Lower lobe of right lung (tissue), 2 donors: ENCODE measurements around the gene MRI1. TPM values are rescaled to one million over a fixed set of nuclear protein-coding genes. Genes with fewer than 3 reads are reported as not detected.
"Not testable (repeated sequence)": the region's sequence is repeated elsewhere in the genome, so short reads cannot be mapped to it uniquely, and the experiment has no call there.

Experiments used
- ATAC-seq, 2 donors: fragments of 200-7000 bp; cut with Tn5 transposase; one replicate each; pipeline ENCODE4 v1.9.1; 2020 to 2022; ENCODE audit warnings: mild to moderate bottlenecking in 2 of 2, moderate library complexity in 2 of 2
- DNase-seq: peaks from one replicate; pipeline ENCODE4 v3.0.0-alpha.2; 2020
- H3K27ac ChIP-seq: fragments of 200-600 bp; one replicate; pipeline ENCODE4 v1.8.0; 2022
- H3K27me3 ChIP-seq: fragments of 200-600 bp; one replicate; pipeline ENCODE4 v1.8.0; 2022; ENCODE audit warnings: low read depth
- H3K36me3 ChIP-seq: fragments of 200-600 bp; one replicate; pipeline ENCODE4 v1.8.0; 2022; ENCODE audit warnings: mild to moderate bottlenecking
- H3K4me1 ChIP-seq: fragments of 200-600 bp; one replicate; pipeline ENCODE4 v1.8.0; 2022
- H3K4me3 ChIP-seq: fragments of 200-600 bp; one replicate; pipeline ENCODE4 v1.8.0; 2022; ENCODE audit warnings: mild to moderate bottlenecking
- H3K9me3 ChIP-seq: fragments of 200-600 bp; one replicate; pipeline ENCODE4 v1.8.0; 2022
- intact Hi-C: fragments of 100-400 bp; cut with DNase I; formaldehyde crosslinking; loops from one replicate; pipeline ENCODE4 v1.11.0; 2022
- total RNA-seq: library from RNA; stranded (reverse); fragmentation: NEBNext Ultra II Directional; extraction: Animal tissue kit (Norgen Biotek cat#: 25700); gene quantifications from one replicate; pipeline ENCODE4 v1.2.1, GENCODE V29; 2021
- TF ChIP-seq, protein P1 (sequence below): fragments of 200-600 bp; IDR thresholded peaks from one replicate; pipeline ENCODE4 v1.8.0; 2022; ENCODE audit warnings: antibody characterized with exemption, mild to moderate bottlenecking
- donor health status: DM: no; HTN: yes; CAD: no; lungs with severe emphysema.

Gene MRI1
- total RNA-seq, 1 donor from 2014 or later: 30.4 TPM

DNA sequence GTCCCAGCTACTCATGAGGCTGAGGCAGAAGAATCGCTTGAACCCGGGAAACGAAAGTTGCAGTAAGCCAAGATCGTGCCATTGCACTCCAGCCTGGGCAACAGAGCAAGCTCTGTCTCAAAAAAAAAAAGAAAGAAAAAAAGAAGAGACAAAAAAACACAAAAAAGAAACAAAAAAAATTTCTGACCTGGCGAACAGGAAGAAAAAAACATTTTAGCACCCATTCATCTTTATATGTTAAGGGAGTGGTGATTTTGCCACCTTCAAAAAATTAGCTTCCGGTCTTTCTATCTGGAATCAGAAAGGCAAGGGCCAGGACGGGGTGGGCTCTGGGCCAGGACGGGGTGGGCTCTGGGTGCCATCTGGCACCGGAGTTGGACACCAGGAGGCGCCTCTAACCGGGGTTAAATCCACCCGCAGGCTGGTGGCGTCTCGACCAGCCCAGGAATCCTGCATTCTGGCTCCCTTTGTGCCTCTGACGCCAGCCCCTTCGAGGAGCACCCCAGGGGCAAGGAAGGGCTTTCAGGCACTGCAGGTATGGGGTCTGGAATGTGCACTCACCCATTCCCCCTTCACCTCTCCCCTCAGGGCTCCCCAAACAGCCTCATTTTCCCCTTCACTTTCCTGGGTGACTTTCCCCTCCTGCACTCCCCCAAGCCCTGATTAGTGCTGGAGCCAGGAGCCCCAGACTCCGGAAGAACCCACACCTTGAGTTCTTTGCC lies 20.6 kb downstream of the MRI1 start:
- peaks cover 69% of the 10 kb centered on the region for H3K4me1 ChIP-seq
- H3K4me3 ChIP-seq: no peak overlapping the region
- no peaks in the 10 kb centered on the region for H3K9me3 ChIP-seq
- DNase-seq (peak; percentile 89), ATAC-seq (peak; percentile 84 to 87)
- intact Hi-C loops: loop anchor here (10.0 kb wide), 1 partner anchor 80 kb away; no protein-coding TSS in a partner anchor
- peaks cover under 1% of the 10 kb centered on the region for H3K36me3 ChIP-seq
- peak overlapping the region; percentile 34 for H3K27ac ChIP-seq
- no peaks in the 10 kb centered on the region for H3K27me3 ChIP-seq
- TF ChIP-seq, protein P1, sequence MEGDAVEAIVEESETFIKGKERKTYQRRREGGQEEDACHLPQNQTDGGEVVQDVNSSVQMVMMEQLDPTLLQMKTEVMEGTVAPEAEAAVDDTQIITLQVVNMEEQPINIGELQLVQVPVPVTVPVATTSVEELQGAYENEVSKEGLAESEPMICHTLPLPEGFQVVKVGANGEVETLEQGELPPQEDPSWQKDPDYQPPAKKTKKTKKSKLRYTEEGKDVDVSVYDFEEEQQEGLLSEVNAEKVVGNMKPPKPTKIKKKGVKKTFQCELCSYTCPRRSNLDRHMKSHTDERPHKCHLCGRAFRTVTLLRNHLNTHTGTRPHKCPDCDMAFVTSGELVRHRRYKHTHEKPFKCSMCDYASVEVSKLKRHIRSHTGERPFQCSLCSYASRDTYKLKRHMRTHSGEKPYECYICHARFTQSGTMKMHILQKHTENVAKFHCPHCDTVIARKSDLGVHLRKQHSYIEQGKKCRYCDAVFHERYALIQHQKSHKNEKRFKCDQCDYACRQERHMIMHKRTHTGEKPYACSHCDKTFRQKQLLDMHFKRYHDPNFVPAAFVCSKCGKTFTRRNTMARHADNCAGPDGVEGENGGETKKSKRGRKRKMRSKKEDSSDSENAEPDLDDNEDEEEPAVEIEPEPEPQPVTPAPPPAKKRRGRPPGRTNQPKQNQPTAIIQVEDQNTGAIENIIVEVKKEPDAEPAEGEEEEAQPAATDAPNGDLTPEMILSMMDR: peak; percentile 87

DNA sequence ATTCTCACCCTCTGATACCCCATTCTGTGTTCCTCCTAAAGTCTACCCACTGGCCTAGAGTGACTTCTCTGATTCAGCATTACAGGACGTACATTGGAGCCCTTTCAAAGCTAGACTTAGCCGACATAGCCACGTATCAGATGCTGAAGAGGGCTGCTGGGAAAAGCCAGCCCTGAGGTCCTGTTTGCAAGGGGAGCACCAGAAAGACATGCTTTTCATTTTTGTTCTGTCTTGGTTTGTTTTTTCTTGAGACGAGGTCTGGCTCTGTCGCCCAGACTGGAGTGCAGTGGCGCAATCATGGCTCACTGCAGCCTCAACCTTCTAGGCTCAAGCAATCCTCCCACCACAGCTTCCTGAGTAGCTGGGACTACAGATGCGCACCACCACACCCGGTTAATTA lies 24.7 kb downstream of the MRI1 start:
- peak overlapping the region; percentile 83 for H3K27ac ChIP-seq

DNA sequence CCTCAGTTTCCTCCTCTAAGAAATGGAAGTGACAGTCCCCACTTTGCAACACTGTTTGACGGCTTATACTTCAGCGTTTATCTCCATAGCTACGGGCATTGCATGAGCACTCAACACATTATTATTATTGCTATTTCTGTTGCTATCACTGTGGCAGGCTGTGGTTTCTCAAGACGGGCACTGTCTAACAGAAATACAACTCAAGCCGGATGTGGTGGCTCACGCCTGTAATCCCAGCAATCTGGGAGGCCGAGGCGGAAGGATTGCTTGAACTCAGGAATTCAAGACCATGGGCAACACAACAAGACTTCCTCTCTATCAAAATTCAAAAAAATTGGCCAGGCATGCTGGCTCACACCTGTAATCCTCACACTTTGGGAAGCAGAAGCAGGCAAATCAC lies 26.0 kb downstream of the MRI1 start:
- Histone ChIP-seq H3K4me3 (no peak overlapping the region), H3K4me1 (peaks cover 43% of the 10 kb centered on the region), H3K36me3 (no peaks in the 10 kb centered on the region), H3K27me3 (no peaks in the 10 kb centered on the region), H3K27ac (no peak overlapping the region), H3K9me3 (no peaks in the 10 kb centered on the region)
- TF ChIP-seq, protein P1: no peak
- intact Hi-C loops: no loop called here
- no peak for ATAC-seq
- no peak for DNase-seq

More for the DNA sequence above, 24.7 kb downstream of the MRI1 start:
- TF ChIP-seq, protein P1: no peak
- Histone ChIP-seq H3K4me1 (peaks cover 45% of the 10 kb centered on the region), H3K4me3 (no peak overlapping the region), H3K36me3 (no peaks in the 10 kb centered on the region), H3K9me3 (no peaks in the 10 kb centered on the region), H3K27me3 (no peaks in the 10 kb centered on the region)
- DNase-seq (peak; percentile 67), ATAC-seq (peak; percentile 8 to 38)
- intact Hi-C loops: loop anchor here (10.0 kb wide), 1 partner anchor 76 kb away; no protein-coding TSS in a partner anchor

GRCh38 chr19:13793317-13793716 lies 29.0 kb downstream of the MRI1 start:
- ATAC-seq, DNase-seq, H3K4me3 ChIP-seq, H3K27me3 ChIP-seq, H3K36me3 ChIP-seq, H3K27ac ChIP-seq, H3K9me3 ChIP-seq, intact Hi-C loops: not testable (repeated sequence)
- H3K4me1 ChIP-seq: peaks cover 50% of the 10 kb centered on the region

DNA sequence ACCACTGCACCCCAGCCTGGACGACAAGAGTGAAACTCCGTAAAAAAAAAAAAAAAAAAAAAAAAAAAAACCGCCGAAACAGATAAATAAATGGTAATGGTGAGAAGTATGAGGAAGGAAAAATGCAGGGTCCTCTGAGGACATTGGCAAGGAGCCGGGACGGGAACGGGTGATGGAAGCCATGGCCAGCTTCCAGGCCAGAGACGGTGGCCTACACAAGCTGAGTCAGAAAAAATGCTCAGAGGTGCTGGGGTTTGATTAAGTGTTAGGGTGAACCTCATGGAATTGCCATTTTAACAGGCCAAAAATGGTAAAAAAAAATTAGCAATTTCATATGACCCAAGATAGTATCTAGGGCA lies 30.1 kb downstream of the MRI1 start:
- no peaks in the 10 kb centered on the region for H3K9me3 ChIP-seq
- intact Hi-C loops: no loop called here
- ATAC-seq (peak; percentile 11 to 34), DNase-seq (peak; percentile 70)
- peak overlapping the region; percentile 79 for H3K4me3 ChIP-seq
- H3K27ac ChIP-seq: peak overlapping the region; percentile 94
- TF ChIP-seq, protein P1: no peak
- no peaks in the 10 kb centered on the region for H3K27me3 ChIP-seq
- peaks cover 40% of the 10 kb centered on the region for H3K4me1 ChIP-seq
- no peaks in the 10 kb centered on the region for H3K36me3 ChIP-seq
